Vagina (tissue), 2 donors: Measurements from ENCODE around the gene PALLD.

Experiments used
- POLR2A ChIP-seq, 2 donors: fragments of 450-650 bp; IDR thresholded peaks; one replicate each; pipeline ENCODE4 v1.6.1; 2017; ENCODE audit warnings: antibody characterized with exemption in 2 of 2, mild to moderate bottlenecking in 2 of 2, moderate library complexity in 2 of 2
- TF ChIP-seq, protein P1 (sequence below), 3 experiments: fragments of 450-650 bp in 2 of 3; fragments of 200-600 bp in 1 of 3; sonication (generic) in 1 of 3; IDR thresholded peaks; one replicate each; pipeline ENCODE4 v1.5.1; 2017 to 2019; ENCODE audit warnings: antibody characterized with exemption in 3 of 3, mild to moderate bottlenecking in 2 of 3, moderate library complexity in 2 of 3

GRCh38 chr4:168811786-168812651 lies 315.2 kb downstream of the PALLD start:
- TF ChIP-seq, protein P1, sequence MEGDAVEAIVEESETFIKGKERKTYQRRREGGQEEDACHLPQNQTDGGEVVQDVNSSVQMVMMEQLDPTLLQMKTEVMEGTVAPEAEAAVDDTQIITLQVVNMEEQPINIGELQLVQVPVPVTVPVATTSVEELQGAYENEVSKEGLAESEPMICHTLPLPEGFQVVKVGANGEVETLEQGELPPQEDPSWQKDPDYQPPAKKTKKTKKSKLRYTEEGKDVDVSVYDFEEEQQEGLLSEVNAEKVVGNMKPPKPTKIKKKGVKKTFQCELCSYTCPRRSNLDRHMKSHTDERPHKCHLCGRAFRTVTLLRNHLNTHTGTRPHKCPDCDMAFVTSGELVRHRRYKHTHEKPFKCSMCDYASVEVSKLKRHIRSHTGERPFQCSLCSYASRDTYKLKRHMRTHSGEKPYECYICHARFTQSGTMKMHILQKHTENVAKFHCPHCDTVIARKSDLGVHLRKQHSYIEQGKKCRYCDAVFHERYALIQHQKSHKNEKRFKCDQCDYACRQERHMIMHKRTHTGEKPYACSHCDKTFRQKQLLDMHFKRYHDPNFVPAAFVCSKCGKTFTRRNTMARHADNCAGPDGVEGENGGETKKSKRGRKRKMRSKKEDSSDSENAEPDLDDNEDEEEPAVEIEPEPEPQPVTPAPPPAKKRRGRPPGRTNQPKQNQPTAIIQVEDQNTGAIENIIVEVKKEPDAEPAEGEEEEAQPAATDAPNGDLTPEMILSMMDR (IDR thresholded peaks at IDR 0.05) = no peak
- no peak for TF ChIP-seq POLR2A (IDR thresholded peaks at IDR 0.05)
